OCI-LY3 (cell line): ENCODE measurements around the gene GRB14.

Source experiments
- H2AFZ ChIP-seq: fragments of 200-600, 300-600 bp; shearing (Covaris generic); 2 replicates; pipeline ENCODE4 v1.6.0; 2014; ENCODE audit warnings: antibody characterized with exemption, low read depth, low read length
- H3K27ac ChIP-seq: fragments of 200-600, 300-600 bp; sonication (generic); 2 replicates; pipeline ENCODE4 v1.5.1; 2014; ENCODE audit warnings: mild to moderate bottlenecking, low read length, moderate library complexity, mixed read lengths
- H3K27me3 ChIP-seq: fragments of 200-600, 300-600 bp; sonication (generic); 2 replicates; pipeline ENCODE4 v1.6.1; 2014; ENCODE audit warnings: low read depth, low read length, mixed read lengths
- H3K36me3 ChIP-seq: fragments of 200-600, 300-600 bp; sonication (generic); replicated peaks from 2 replicates; pipeline ENCODE3; 2014; ENCODE audit warnings: low read depth, low read length, mixed read lengths
- H3K4me1 ChIP-seq: fragments of 300-600, 200-600 bp; sonication (generic); 2 replicates; pipeline ENCODE4 v1.6.1; 2014; ENCODE audit warnings: low read length, mixed read lengths
- H3K4me2 ChIP-seq: fragments of 200-600, 300-600 bp; sonication (generic); 2 replicates; pipeline ENCODE4 v1.6.1; 2014; ENCODE audit warnings: low read length, mixed read lengths
- H3K4me3 ChIP-seq: fragments of 300-600, 200-600 bp; sonication (generic); 2 replicates; pipeline ENCODE4 v1.5.1; 2014; ENCODE audit warnings: antibody characterized with exemption, mild to moderate bottlenecking, low read length, moderate library complexity
- H3K79me2 ChIP-seq: fragments of 300-600, 200-600 bp; shearing (Covaris generic); 2 replicates; pipeline ENCODE4 v1.6.1; 2014; ENCODE audit warnings: mild to moderate bottlenecking, low read length, mixed read lengths
- H3K9ac ChIP-seq: fragments of 300-600, 200-600 bp; shearing (Covaris generic); 2 replicates; pipeline ENCODE4 v1.6.0; 2014; ENCODE audit warnings: mild to moderate bottlenecking, low read length, moderate library complexity
- H3K9me3 ChIP-seq: fragments of 200-600, 300-600 bp; shearing (Covaris generic); 2 replicates; pipeline ENCODE4 v1.6.1; 2014; ENCODE audit warnings: low read length, mixed read lengths; ENCODE audit not compliant: insufficient read depth
- H4K20me1 ChIP-seq: fragments of 200-600, 300-600 bp; sonication (generic); 2 replicates; pipeline ENCODE4 v1.6.1; 2016; ENCODE audit warnings: low read length, mixed read lengths; ENCODE audit not compliant: insufficient read depth
- EZH2phosphoT487 ChIP-seq: fragments of 200-600 bp; shearing (Covaris generic); IDR thresholded peaks from 2 replicates; pipeline ENCODE4 v1.6.1; 2018; ENCODE audit warnings: antibody characterized with exemption, mixed run types, low read depth
- TF ChIP-seq, protein P1 (sequence below): fragments of 200-600, 300-600 bp; sonication (generic); IDR thresholded peaks from 2 replicates; pipeline ENCODE4 v1.5.1; 2014; ENCODE audit warnings: antibody characterized with exemption, low read length, low read depth

The GRB14 gene

GRCh38 chr2:164620873-164621763, at the start of gene GRB14:
Gene GRB14 (minus strand): TSS chr2:164621482. CDS start chr2:164621309, 173 bp downstream.
- H3K4me2 ChIP-seq = no peak within 1 kb of the TSS
- no peaks in the 10 kb centered on the region for H3K36me3 ChIP-seq
- H3K27ac ChIP-seq = no peak within 1 kb of the TSS
- no peak for TF ChIP-seq EZH2phosphoT487
- TF ChIP-seq, protein P1, sequence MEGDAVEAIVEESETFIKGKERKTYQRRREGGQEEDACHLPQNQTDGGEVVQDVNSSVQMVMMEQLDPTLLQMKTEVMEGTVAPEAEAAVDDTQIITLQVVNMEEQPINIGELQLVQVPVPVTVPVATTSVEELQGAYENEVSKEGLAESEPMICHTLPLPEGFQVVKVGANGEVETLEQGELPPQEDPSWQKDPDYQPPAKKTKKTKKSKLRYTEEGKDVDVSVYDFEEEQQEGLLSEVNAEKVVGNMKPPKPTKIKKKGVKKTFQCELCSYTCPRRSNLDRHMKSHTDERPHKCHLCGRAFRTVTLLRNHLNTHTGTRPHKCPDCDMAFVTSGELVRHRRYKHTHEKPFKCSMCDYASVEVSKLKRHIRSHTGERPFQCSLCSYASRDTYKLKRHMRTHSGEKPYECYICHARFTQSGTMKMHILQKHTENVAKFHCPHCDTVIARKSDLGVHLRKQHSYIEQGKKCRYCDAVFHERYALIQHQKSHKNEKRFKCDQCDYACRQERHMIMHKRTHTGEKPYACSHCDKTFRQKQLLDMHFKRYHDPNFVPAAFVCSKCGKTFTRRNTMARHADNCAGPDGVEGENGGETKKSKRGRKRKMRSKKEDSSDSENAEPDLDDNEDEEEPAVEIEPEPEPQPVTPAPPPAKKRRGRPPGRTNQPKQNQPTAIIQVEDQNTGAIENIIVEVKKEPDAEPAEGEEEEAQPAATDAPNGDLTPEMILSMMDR = no peak
- no peak within 1 kb of the TSS for H2AFZ ChIP-seq
- H3K4me1 ChIP-seq = no peaks in the 10 kb centered on the region
- H3K9me3 ChIP-seq = no peaks in the 10 kb centered on the region
- no peaks in the 10 kb centered on the region for H3K79me2 ChIP-seq
- no peaks in the 10 kb centered on the region for H4K20me1 ChIP-seq
- no peak within 1 kb of the TSS for H3K4me3 ChIP-seq
- no peak within 1 kb of the TSS for H3K9ac ChIP-seq
- H3K27me3 ChIP-seq = no peaks in the 10 kb centered on the region

DNA sequence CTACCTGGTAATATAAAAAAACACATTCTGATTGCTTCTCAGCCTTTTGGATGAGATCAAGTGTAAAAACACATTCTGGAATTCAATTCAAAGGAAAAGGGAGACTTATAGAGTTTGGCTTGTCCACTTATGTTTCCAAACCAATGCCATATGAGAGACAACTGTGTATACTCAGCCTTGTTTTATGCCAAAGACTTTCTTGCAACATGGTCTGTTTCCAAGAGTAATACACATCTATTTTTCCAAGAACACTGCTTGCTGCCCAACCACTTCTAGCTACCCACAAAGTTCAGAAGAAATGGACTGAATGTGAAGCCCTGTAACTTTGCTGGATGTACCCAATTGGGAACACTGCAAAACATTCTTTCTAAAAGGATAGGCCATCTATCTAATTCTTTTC, 48.0 kb upstream of the GRB14 start:
- Histone ChIP-seq H3K9ac (no peak overlapping the region), H3K27ac (no peak overlapping the region), H3K9me3 (no peaks in the 10 kb centered on the region), H3K4me3 (no peak overlapping the region), H3K27me3 (no peaks in the 10 kb centered on the region), H3K36me3 (peaks cover 6% of the 10 kb centered on the region), H3K4me1 (peaks cover 11% of the 10 kb centered on the region), H3K79me2 (no peaks in the 10 kb centered on the region), H2AFZ (no peak overlapping the region), H4K20me1 (no peaks in the 10 kb centered on the region), H3K4me2 (no peak overlapping the region)
- TF ChIP-seq, protein P1 = no peak
- TF ChIP-seq EZH2phosphoT487 = no peak

- Histone ChIP-seq H3K36me3 (peaks cover 6% of the 10 kb centered on the region), H3K4me2 (no peak overlapping the region)
- TF ChIP-seq EZH2phosphoT487 = no peak
- TF ChIP-seq, protein P1 = no peak
Observed at GRCh38 chr2:164667566-164667965, 46.3 kb upstream of the GRB14 start.

DNA sequence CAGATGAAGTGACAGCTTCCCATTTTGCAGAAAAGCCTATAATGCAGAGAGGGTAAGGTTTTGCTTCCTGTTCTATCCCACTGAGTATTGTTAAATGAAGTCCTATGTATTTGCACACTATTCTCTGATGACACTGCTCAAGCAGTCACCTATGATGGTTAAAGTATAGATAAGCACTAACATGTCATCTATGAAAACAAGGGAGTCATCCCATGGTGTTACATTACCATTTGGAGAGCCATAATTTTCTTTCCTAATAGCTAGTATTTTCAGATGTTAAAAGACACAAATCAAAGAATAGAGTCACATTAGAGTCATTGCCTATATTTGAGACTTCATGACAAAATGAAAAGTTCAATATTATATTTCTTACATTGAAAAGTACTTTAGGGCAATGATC, 42.8 kb upstream of the GRB14 start:
- H3K27ac ChIP-seq = no peak overlapping the region
- no peak for TF ChIP-seq EZH2phosphoT487
- TF ChIP-seq, protein P1 = no peak
- no peaks in the 10 kb centered on the region for H3K9me3 ChIP-seq
- H3K27me3 ChIP-seq = no peaks in the 10 kb centered on the region
- H4K20me1 ChIP-seq = no peaks in the 10 kb centered on the region
- H3K9ac ChIP-seq = no peak overlapping the region
- H3K4me3 ChIP-seq = no peak overlapping the region
- H3K36me3 ChIP-seq = peaks cover 5% of the 10 kb centered on the region
- no peaks in the 10 kb centered on the region for H3K79me2 ChIP-seq
- H3K4me2 ChIP-seq = no peak overlapping the region
- H3K4me1 ChIP-seq = peaks cover 11% of the 10 kb centered on the region
- H2AFZ ChIP-seq = no peak overlapping the region

More at GRCh38 chr2:164667566-164667965, 46.3 kb upstream of the GRB14 start:
- H3K4me3 ChIP-seq = no peak overlapping the region
- no peak overlapping the region for H3K27ac ChIP-seq
- no peaks in the 10 kb centered on the region for H3K9me3 ChIP-seq
- H4K20me1 ChIP-seq = no peaks in the 10 kb centered on the region
- peaks cover 11% of the 10 kb centered on the region for H3K4me1 ChIP-seq
- H3K9ac ChIP-seq = no peak overlapping the region
- no peaks in the 10 kb centered on the region for H3K79me2 ChIP-seq
- H2AFZ ChIP-seq = no peak overlapping the region
- no peaks in the 10 kb centered on the region for H3K27me3 ChIP-seq
